Stimulated activated CD4-positive, alpha-beta T cell treated with anti-CD3 and anti-CD28 coated beads, TNF-alpha, amount 100 ng/mL, for 4 hours (primary cell): ENCODE measurements around the gene ERC2.
"Not testable (repeated sequence)": the region's sequence is repeated elsewhere in the genome, so short reads cannot be mapped to it uniquely, and the experiment has no call there.

ENCODE experiments used
- DNase-seq, 3 experiments: peaks; one replicate each; pipeline ENCODE4 v3.0.0-alpha.2; 2020; ENCODE audit warnings: low read depth in 3 of 3

The ERC2 gene

GRCh38 chr3:55884491-55885285 lies 583.6 kb downstream of the ERC2 start:
- DNase-seq, result no peak

GRCh38 chr3:55884066-55884465 lies 584.2 kb downstream of the ERC2 start:
- no peak for DNase-seq

- DNase-seq, result no peak
Measured at GRCh38 chr3:55882006-55882405, 586.3 kb downstream of the ERC2 start.

- DNase-seq, result no peak
Measured at GRCh38 chr3:55880357-55880756, 587.9 kb downstream of the ERC2 start.

GRCh38 chr3:55879901-55880331 lies 588.4 kb downstream of the ERC2 start:
- DNase-seq, result no peak

- DNase-seq, result no peak
Measured at GRCh38 chr3:55877703-55878102, 590.6 kb downstream of the ERC2 start.

GRCh38 chr3:55876560-55876959 lies 591.7 kb downstream of the ERC2 start:
- no peak for DNase-seq

GRCh38 chr3:55875113-55875512 lies 593.2 kb downstream of the ERC2 start:
- no peak for DNase-seq

- no peak for DNase-seq
Measured at GRCh38 chr3:55873523-55874254, 594.6 kb downstream of the ERC2 start.

- no peak for DNase-seq
Measured at GRCh38 chr3:55870594-55870993, 597.7 kb downstream of the ERC2 start.

- no peak for DNase-seq
Measured at GRCh38 chr3:55868347-55868746, 599.9 kb downstream of the ERC2 start.

GRCh38 chr3:55863028-55863427 lies 605.2 kb downstream of the ERC2 start:
- no peak for DNase-seq

- DNase-seq, result no peak
Measured at GRCh38 chr3:55860049-55860721, 608.1 kb downstream of the ERC2 start.

GRCh38 chr3:55859305-55859704 lies 609.0 kb downstream of the ERC2 start:
- DNase-seq, result no peak

GRCh38 chr3:55858727-55859126 lies 609.5 kb downstream of the ERC2 start:
- no peak for DNase-seq

GRCh38 chr3:55858302-55858701 lies 610.0 kb downstream of the ERC2 start:
- no peak for DNase-seq

- no peak for DNase-seq
Measured at GRCh38 chr3:55857633-55858032, 610.6 kb downstream of the ERC2 start.

- DNase-seq, result no peak
Measured at GRCh38 chr3:55855311-55855710, 613.0 kb downstream of the ERC2 start.

- no peak for DNase-seq
Measured at GRCh38 chr3:55854494-55854893, 613.8 kb downstream of the ERC2 start.

- no peak for DNase-seq
Measured at GRCh38 chr3:55852326-55852725, 615.9 kb downstream of the ERC2 start.

GRCh38 chr3:55842204-55842603 lies 626.1 kb downstream of the ERC2 start:
- no peak for DNase-seq

- DNase-seq, result not testable (repeated sequence)
Measured at GRCh38 chr3:55831876-55832275, 636.4 kb downstream of the ERC2 start.

GRCh38 chr3:55828712-55829111 lies 639.6 kb downstream of the ERC2 start:
- DNase-seq, result no peak
